Measurements from ENCODE around the gene TMEM242. TPM values are rescaled to one million over a fixed set of nuclear protein-coding genes. Genes with fewer than 3 reads are reported as not detected.

Gene TMEM242
- total and polyA plus RNA-seq, 2 of the 8 experiments (the other 6 are each of a cell fraction or from before 2014, with no cell fraction given), result 2.4 to 9.0 TPM

GRCh38 chr6:157368359-157369049 is 45.2 kb upstream of the TMEM242 start (continued):
- TF ChIP-seq RAD21 (IDR thresholded peaks at IDR 0.05 in 1 of 2, conservative IDR thresholded peaks at IDR 0.05 in 1 of 2; ENCODE audit: low read depth in 2 of 2, low read length in 2 of 2) (no peak), SIRT6 (IDR thresholded peaks at IDR 0.05; ENCODE audit: low read length) (no peak), USF2 (IDR thresholded peaks at IDR 0.05; ENCODE audit: low read length) (no peak), EGR1 (IDR thresholded peaks at IDR 0.05; ENCODE audit: borderline replicate concordance, low read depth, low read length) (no peak)

Data from H1 (cell line).